ENCODE results near the gene PARM1. TPM values are rescaled to one million over a fixed set of nuclear protein-coding genes. Genes with fewer than 3 reads are reported as not detected.

The PARM1 gene
- total and polyA plus RNA-seq, 9 of the 15 experiments (the other 6 are each of a cell fraction or from before 2014, with no cell fraction given): 0.07 TPM; not detected in 8

- TF ChIP-seq MED1 (CRISPR knock-in tag; IDR thresholded peaks at IDR 0.05; ENCODE audit: borderline replicate concordance) (no peak), MCM5 (IDR thresholded peaks at IDR 0.05; ENCODE audit: low read depth) (no peak), ETS1 (conservative IDR thresholded peaks at IDR 0.05; ENCODE audit: control insufficient read depth, low read depth, low read length) (no peak)
Measured at GRCh38 chr4:75007891-75008290, 75.0 kb downstream of the PARM1 start (continued).

- CTCF ChIA-PET (ENCODE audit: low intra/inter-chr PET ratio): no interaction called here
- Histone ChIP-seq H3K9me1 (ENCODE audit: control insufficient read depth, insufficient read depth, low read length) (no peaks in the 10 kb centered on the region), H3K9me3 (replicated peaks; ENCODE audit: control insufficient read depth, insufficient read depth, low read depth, low read length) (no peaks in the 10 kb centered on the region), H3K79me2 (ENCODE audit: control insufficient read depth, insufficient read depth, low read length) (no peaks in the 10 kb centered on the region), H2AFZ (ENCODE audit: low read depth, low read length) (no peak overlapping the region), H4K20me1 (replicated peaks; ENCODE audit: control insufficient read depth, insufficient read depth, low read length) (no peaks in the 10 kb centered on the region), H3K4me3 (no peak overlapping the region), H3K9ac (ENCODE audit: insufficient read depth in 1 of 2, low read depth in 2 of 2, low read length in 2 of 2) (no peak overlapping the region), H3K4me2 (ENCODE audit: insufficient read depth, low read length) (no peak overlapping the region), H3K27me3 (ENCODE audit: control insufficient read depth in 2 of 2, insufficient read depth in 2 of 2, low read length in 2 of 2) (no peaks in the 10 kb centered on the region), H3K27ac (ENCODE audit: extremely low read depth, low read depth, low read length) (no peak overlapping the region), H3K4me1 (replicated peaks in 1 of 2; ENCODE audit: control insufficient read depth in 2 of 2, insufficient read depth in 2 of 2, low read length in 2 of 2) (no peaks in the 10 kb centered on the region), H3K36me3 (ENCODE audit: control insufficient read depth, insufficient read depth, low read length) (no peaks in the 10 kb centered on the region)
- no peak for DNase-seq (ENCODE audit: extremely low read depth in 1 of 4, low spot score in 3 of 4)
- intact Hi-C loops (cut with micrococcal nuclease): no loop called here
- BruUV-seq (replicated peaks): no TSS peak
- POLR2A ChIA-PET: no interaction called here
- in situ Hi-C loops (cut with MboI): no loop called here
- WGBS (ENCODE audit: insufficient coverage, low coverage, missing lambda C conversion rate): 0% methylated on average over 1 of the region's 1 CpG
- FAIRE-seq: no peak
- ATAC-seq: no peak
- no peak for TF ChIP-seq KLF13 (tag; IDR thresholded peaks at IDR 0.05; ENCODE audit: borderline replicate concordance, low read depth)
- no peak for TF ChIP-seq MBD1 (CRISPR knock-in tag; IDR thresholded peaks at IDR 0.05)
- no peak for TF ChIP-seq MIER1 (IDR thresholded peaks at IDR 0.05; ENCODE audit: low read depth)
- TF ChIP-seq RBM14 (IDR thresholded peaks at IDR 0.05; ENCODE audit: borderline replicate concordance, insufficient read depth, low read depth, low read length): no peak
- no peak for TF ChIP-seq ZKSCAN3 (CRISPR knock-in tag; IDR thresholded peaks at IDR 0.05)
- no peak for TF ChIP-seq ETS2 (tag; IDR thresholded peaks at IDR 0.05; ENCODE audit: borderline replicate concordance, poor library complexity, severe bottlenecking)
- no peak for TF ChIP-seq ZNF197 (CRISPR knock-in tag; IDR thresholded peaks at IDR 0.05; ENCODE audit: low read depth)
- no peak for TF ChIP-seq SRSF7 (optimal IDR thresholded peaks at IDR 0.05; ENCODE audit: low read depth, low read length)
- no peak for TF ChIP-seq TAF9B (IDR thresholded peaks at IDR 0.05; ENCODE audit: partially characterized antibody)
- peak; percentile 52 for TF ChIP-seq ZNF316 (IDR thresholded peaks at IDR 0.05)
- no peak for TF ChIP-seq TCF3 (CRISPR knock-in tag; IDR thresholded peaks at IDR 0.05)
- no peak for TF ChIP-seq POLR2G (IDR thresholded peaks at IDR 0.05; ENCODE audit: low read depth, low read length)
- TF ChIP-seq CAMTA2 (CRISPR knock-in tag; conservative IDR thresholded peaks at IDR 0.05): no peak
- no peak for TF ChIP-seq MCM3 (IDR thresholded peaks at IDR 0.05)
- no peak for TF ChIP-seq MAX (CRISPR knock-in tag; IDR thresholded peaks at IDR 0.05)
- TF ChIP-seq ZNF174 (CRISPR knock-in tag; IDR thresholded peaks at IDR 0.05): no peak
- TF ChIP-seq MAFK (IDR thresholded peaks at IDR 0.05; ENCODE audit: low read length): peak; percentile 63; the same call in 1 of the 2 replicates
- TF ChIP-seq ERF (CRISPR knock-in tag; IDR thresholded peaks at IDR 0.05): no peak
- peak; percentile 54 for TF ChIP-seq MAFF (IDR thresholded peaks at IDR 0.05; ENCODE audit: low read length)
Measured at GRCh38 chr4:75009138-75009537, 76.2 kb downstream of the PARM1 start.
